GM19035 (cell line): ENCODE measurements around the gene RGS7BP.

ENCODE experiments used
- ATAC-seq: cut with Tn5 transposase; IDR thresholded peaks from one replicate; pipeline ENCODE4 v1.9.1; 2021; ENCODE audit not compliant: unreplicated experiment

The RGS7BP gene

DNA sequence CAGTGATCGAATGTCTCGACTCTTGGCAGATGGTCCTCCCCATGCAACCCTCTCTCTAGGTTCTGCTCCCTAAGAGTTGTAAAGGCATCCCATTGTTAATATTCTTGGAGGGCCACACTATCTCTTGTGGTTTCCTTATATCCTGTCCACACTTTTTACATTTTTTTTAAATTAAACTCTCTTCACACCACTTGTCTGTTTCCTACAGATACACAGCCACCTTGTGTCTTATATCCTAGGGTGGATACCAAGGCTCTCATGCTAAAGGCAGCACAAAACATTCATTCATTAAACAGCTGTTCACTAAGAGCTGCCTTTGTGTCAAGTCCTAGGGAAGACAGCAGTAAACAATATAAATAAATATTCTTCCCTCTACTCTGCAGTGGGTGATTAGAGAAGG is 124.0 kb downstream of the RGS7BP start:
- no peak for ATAC-seq

DNA sequence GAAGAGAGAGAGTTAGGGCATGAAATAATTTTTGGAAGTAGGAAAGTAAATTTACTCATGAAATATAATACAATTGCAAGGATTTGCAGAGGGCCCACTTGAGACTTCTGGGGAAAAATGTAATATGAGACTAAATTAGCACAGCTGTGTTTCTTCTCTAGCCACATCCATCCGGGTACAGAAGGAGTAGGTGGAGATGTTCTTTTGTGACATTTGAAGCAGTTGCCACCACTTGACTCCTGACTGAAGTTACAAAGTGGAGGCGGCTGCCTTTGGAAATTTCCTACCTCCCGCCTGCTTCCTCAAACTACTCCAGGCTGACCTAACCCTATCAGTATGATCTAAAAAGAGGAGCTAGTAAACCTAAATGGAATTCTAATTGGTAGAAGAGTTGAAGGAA is 126.4 kb downstream of the RGS7BP start:
- ATAC-seq, result no peak

DNA sequence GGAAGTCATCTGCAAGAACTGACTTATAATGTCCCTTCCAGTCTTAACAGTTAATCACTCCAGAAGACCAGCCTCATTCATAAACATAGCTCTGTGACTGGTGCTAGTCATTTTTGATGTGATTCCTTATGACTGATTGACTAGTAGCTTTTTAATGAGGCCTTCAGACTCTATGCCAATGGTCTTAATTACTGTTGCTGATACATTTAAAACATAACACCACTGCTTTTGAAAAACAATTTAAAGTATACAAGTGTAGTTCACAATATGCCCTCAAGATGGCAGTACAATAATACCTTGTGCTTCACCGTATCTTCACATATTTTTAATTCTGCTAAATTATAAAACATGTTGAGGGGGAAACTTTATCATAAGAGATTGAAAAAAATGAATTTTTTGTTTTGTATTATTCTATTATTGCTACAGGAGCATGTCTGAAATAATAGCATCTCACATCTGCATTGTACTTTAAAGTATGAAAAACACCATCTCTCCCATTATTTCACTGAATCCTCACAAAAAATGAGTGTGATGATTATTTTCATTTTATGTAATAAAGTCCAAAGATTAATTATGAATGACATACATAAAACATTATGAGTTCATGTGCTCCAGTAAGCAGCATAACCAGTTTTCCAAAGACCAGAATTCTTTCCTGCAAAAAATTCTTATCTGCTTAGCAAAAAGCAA is 129.3 kb downstream of the RGS7BP start:
- ATAC-seq, result no peak

DNA sequence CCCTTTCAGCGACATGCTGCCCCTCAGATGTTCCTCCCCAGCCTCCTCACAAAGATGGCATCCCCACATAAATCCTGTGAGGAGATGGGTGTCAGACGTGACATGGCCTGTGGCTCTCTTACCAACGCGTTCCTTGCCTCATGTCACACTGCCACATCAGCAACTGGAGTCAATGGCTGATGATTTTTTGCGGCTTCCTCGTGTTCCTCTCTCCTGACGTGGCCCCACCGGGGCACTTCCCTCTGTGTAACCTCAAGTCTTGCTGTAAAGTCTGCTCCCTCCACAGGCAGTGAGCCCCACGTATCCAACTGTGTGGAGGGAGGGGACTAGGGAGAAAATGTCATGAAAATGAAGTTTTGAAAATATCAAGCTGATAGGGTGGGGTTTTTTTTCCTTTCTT is 131.3 kb downstream of the RGS7BP start:
- ATAC-seq, result no peak

DNA sequence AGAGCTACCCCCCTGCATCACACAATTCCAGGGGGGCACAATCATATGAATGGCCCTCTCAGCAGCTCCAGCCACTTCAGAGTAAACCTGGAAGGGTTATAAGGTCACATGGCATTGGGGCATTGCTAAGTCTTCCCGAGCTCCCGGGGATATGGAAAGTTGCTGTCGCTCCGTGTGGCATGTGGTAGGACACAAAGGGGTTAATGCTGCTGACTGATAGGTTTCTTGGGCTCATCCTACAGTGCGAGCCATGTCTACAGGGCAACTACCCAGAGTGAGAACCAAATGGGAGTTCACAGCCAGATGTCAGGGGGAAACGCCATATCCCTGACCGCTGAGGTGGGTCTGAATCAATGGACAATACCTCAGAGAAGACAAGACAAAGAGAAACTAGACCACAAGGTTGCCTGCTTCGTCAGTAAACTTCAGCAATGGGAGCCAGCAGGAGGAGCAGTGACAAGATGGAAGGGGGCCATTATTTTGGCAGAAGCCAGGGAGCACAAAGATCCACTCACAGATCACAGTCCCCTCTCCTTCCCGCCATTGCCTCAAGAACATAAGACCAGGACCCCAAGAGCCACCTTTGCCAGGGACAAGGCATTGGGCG is 132.1 kb downstream of the RGS7BP start:
- ATAC-seq, result no peak

DNA sequence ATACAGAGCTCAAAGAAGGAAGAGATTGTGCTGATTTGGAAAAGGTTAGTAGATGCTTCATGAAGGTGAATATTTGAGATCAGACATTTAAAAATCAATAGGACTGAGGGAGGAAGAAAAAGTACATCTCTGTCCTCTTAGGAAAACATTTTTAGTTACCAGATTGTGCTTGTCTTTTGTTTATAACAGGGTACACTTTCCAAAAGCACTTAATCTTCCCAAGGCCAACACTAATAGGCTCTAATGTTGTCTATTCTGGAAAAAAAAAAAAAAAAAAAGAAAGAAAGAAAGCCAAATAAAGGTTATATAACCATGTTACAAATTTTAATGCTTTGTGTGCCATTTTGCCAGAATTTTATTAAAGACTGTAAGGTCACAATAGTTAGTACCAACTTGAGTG is 139.0 kb downstream of the RGS7BP start:
- ATAC-seq, result no peak

DNA sequence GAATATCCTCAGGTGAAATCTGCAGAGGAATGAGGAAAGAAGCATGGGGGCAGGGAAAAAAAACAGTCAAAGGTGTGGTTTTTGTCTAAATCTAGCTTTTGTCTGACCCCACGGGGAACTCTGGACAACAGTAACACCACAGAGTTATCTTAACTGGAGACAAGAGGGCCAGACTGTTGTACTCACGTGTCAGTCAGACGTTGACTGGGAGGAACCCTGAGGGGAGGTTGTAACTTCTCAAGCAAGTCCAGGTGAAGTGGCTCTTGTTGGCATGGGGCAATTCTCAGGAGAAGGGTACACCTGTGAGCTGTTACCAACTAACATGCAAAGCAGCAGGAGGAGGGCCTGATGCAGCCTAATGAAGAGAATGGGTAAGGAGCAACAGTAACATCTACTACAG is 140.4 kb downstream of the RGS7BP start:
- ATAC-seq, result no peak

DNA sequence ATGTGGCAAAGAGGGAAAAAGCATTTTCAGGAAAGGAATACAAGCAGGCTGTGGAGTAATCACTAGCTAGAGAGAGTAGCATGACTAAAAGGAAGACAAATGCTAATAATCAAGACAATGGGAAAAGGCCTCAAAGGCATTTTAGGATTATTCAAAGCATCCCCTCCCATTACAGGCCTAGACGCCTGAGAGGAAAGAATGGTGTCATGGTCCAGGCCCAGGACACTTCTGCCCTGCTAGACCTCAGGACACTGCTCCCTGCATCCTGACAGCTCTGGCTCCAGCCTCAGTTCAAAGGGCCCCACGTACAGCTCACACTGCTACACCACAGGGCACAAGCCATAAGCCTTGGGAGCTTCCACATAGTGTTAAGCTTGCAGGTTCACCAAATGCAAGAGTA is 143.7 kb downstream of the RGS7BP start:
- ATAC-seq, result no peak

DNA sequence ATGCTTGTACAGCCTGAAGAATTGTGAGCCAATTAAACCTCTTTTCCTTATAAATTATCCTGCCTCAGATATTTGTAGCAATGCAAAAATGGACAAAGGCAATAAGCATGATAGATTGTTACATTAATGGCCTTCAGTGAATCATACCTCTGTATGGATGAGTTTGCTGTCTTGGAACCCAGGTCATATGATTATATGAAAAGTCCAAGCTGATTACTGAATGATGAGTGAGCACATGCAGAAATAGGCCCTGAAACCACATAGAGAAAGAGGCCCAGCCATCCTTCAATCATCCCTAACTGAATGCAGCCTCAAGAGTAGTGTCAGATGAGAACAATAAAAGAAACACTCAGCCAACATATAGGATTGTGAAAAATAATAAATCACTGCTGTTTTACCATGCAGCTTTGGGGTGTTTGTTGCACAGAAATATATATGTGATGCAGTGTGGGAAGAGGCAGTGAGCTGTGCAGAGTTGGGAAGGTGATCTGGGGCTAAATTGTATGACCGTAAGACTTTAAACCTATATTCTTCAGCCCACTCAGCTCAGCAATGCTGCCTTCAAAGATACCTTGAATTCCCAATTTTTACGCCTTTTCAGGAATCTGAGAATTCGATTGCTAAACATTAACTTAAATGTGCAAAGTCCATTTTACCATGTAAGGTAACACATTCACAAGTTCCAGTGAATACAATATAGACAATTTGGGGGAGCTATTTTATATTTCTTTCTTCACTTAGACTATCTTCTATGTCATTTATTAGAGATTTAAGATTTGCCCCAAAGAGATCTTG is 148.1 kb downstream of the RGS7BP start:
- ATAC-seq, result no peak

DNA sequence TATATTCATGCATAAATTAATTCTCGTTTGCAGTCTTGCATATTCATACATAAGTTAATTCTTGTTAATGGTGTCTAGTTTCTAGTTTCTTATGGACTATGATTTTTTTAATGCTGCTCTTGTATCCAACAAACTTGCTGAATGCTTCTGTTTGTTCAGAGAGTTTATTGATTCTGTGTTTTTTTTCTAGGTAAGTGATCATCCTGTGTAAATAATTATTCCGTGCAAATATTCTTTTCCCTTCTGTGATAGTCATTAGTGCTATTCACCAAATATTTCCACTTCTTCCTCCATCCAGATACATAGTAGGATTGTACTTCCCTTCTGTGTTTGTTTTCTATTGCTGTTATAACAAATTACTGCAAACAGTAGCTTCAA is 148.7 kb downstream of the RGS7BP start:
- ATAC-seq, result no peak

DNA sequence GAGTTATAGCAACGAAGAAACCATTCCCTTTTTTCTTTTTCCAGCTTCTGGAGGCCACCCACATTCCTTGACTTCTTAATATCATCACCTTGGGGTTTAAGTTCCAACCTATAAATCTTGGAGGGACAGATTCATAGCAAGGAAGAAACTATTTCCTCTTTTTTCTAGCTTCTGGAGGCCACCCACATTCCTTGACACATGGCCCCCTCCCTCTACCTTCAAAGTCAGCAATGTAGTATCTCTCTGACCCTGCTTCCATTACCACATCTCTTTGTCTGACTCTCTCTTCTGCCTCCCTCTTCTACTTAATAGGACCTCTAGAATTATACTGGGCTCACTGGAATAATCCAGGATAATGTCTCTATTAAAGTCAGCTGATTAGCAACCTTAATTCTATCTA is 149.8 kb downstream of the RGS7BP start:
- ATAC-seq, result no peak

DNA sequence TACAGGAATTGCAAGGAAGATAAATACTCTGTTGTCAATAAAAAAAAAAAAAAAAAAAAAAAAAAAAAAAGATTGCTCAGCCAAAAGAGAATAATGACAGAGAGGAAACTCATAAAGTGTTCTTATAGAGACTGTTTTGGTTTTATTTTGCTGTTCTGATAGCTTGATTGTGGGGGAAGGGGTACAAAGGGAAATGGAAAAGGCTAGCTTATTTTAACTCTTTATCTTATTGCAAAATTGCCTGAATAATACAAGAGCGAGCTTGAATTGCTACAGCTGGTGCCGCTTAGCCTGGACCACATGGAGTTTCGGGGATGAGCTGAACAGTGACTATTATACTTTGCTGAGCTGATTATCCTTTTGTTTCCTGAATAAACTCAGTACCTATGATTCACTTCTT is 153.5 kb downstream of the RGS7BP start:
- ATAC-seq, result no peak
